CD8-positive, alpha-beta memory T cell (primary cell): ENCODE measurements around the gene ARAP2. TPM values are rescaled to one million over a fixed set of nuclear protein-coding genes. Genes with fewer than 3 reads are reported as not detected.

Source experiments
- CTCF ChIA-PET: fragments of 350-600 bp; sonication (Branson Sonifier 250); formaldehyde crosslinking; loops from one replicate; lab custom pipeline; 2021; ENCODE audit warnings: antibody characterized with exemption; lab: Charles Lee
- POLR2A ChIA-PET: fragments of 350-600 bp; sonication (Branson Sonifier 250); formaldehyde crosslinking; loops from one replicate; lab custom pipeline; 2021; ENCODE audit warnings: antibody characterized with exemption; lab: Charles Lee
- DNase-seq, 5 donors: peaks; one replicate each; pipeline versions ENCODE4 v3.0.0 to v3.0.0-alpha.2; 2020 to 2022; ENCODE audit warnings: mixed read lengths in 1 of 5
- H3K27ac ChIP-seq: one replicate; pipeline ENCODE4 v1.7.0; 2013; ENCODE audit warnings: low read depth, mild to moderate bottlenecking, low read length, moderate library complexity
- H3K27me3 ChIP-seq: 2 replicates; pipeline ENCODE4 v1.7.0; 2013; ENCODE audit warnings: low read length, mild to moderate bottlenecking; ENCODE audit not compliant: insufficient read depth, poor library complexity, severe bottlenecking
- H3K36me3 ChIP-seq: 2 replicates; pipeline ENCODE4 v1.7.0; 2013; ENCODE audit warnings: mild to moderate bottlenecking, low read length, moderate library complexity; ENCODE audit not compliant: insufficient read depth
- H3K4me1 ChIP-seq: 2 replicates; pipeline ENCODE4 v1.7.0; 2013; ENCODE audit warnings: mild to moderate bottlenecking, low read length, moderate library complexity; ENCODE audit not compliant: insufficient read depth
- H3K4me3 ChIP-seq: 2 replicates; pipeline ENCODE4 v1.7.0; 2013; ENCODE audit warnings: mild to moderate bottlenecking, low read length
- H3K9me3 ChIP-seq: 2 replicates; pipeline ENCODE4 v1.7.0; 2013; ENCODE audit warnings: mild to moderate bottlenecking, low read length
- H3K27ac Mint-ChIP-seq, 8 donors: one replicate each; pipeline ENCODE4 v1.8.0; 2020 to 2021; ENCODE audit warnings: mixed read lengths in 8 of 8, mild to moderate bottlenecking in 6 of 8, inconsistent platforms in 3 of 8, moderate library complexity in 3 of 8
- H3K27me3 Mint-ChIP-seq, 2 donors: one replicate each; pipeline ENCODE4 v1.8.0; 2020 to 2021; ENCODE audit warnings: mixed read lengths in 2 of 2, mild to moderate bottlenecking in 1 of 2, moderate library complexity in 1 of 2
- H3K36me3 Mint-ChIP-seq, 3 donors: one replicate each; pipeline ENCODE4 v1.8.0; 2020 to 2021; ENCODE audit warnings: mixed read lengths in 3 of 3, inconsistent platforms in 1 of 3, mild to moderate bottlenecking in 1 of 3
- H3K4me1 Mint-ChIP-seq, 3 donors: one replicate each; pipeline ENCODE4 v1.8.0; 2020 to 2021; ENCODE audit warnings: mixed read lengths in 3 of 3, inconsistent platforms in 1 of 3, mild to moderate bottlenecking in 1 of 3
- H3K4me3 Mint-ChIP-seq, 7 donors: one replicate each; pipeline ENCODE4 v1.8.0; 2020 to 2021; ENCODE audit warnings: mixed read lengths in 7 of 7, mild to moderate bottlenecking in 6 of 7, moderate library complexity in 4 of 7, inconsistent platforms in 2 of 7
- H3K9me3 Mint-ChIP-seq, 5 donors: one replicate each; pipeline ENCODE4 v1.8.0; 2020 to 2022; ENCODE audit warnings: mixed read lengths in 5 of 5, mild to moderate bottlenecking in 3 of 5, moderate library complexity in 2 of 5, inconsistent platforms in 1 of 5
- polyA plus RNA-seq: library from polyadenylated mRNA; unstranded; fragments of 300-500 nt; fragmentation: Illumina TruSeq; gene quantifications from one replicate; pipeline ENCODE4 v1.2.3, GENCODE V29; 2021
- total RNA-seq, 2 experiments: library from RNA; stranded (reverse); gene quantifications; one replicate each; pipeline ENCODE4 v1.2.3, GENCODE V29; 2021

The ARAP2 gene
- total and polyA plus RNA-seq, 3 experiments from 2014 or later: 44.2 to 49.9 (median 49.7) TPM

GRCh38 chr4:36255577-36255976 lies 11.3 kb upstream of the ARAP2 start:
- H3K27ac Mint-ChIP-seq: peak overlapping the region; percentile 61 to 97 (median 92)
- POLR2A ChIA-PET: interaction anchor here (1.0 to 5.9 kb wide), 4 partner anchors 8 to 30 kb away, joined by 3 to 62 read pairs (median 8); partner anchors contain the start of gene ARAP2
- Histone ChIP-seq H3K9me3 (no peaks in the 10 kb centered on the region), H3K4me3 (no peak overlapping the region), H3K4me1 (peaks cover 40% of the 10 kb centered on the region), H3K36me3 (no peaks in the 10 kb centered on the region), H3K27me3 (no peaks in the 10 kb centered on the region), H3K27ac (no peak overlapping the region)
- peak; percentile 46 to 90 (median 82) for DNase-seq
- no peaks in the 10 kb centered on the region for H3K27me3 Mint-ChIP-seq
- peak overlapping the region; percentile 38 to 85 (median 79) for H3K4me3 Mint-ChIP-seq
- H3K9me3 Mint-ChIP-seq: no peaks in the 10 kb centered on the region
- H3K4me1 Mint-ChIP-seq: peaks cover 57 to 64% (median 64%) of the 10 kb centered on the region in 3 donors
- H3K36me3 Mint-ChIP-seq: no peaks in the 10 kb centered on the region
- CTCF ChIA-PET: interaction anchor here (1.2 to 3.5 kb wide), 4 partner anchors 12 to 30 kb away, joined by 3 to 23 read pairs (median 5); partner anchors contain the start of gene ARAP2

GRCh38 chr4:36254371-36254770 lies 10.1 kb upstream of the ARAP2 start:
- Histone ChIP-seq H3K4me1 (peaks cover 40% of the 10 kb centered on the region), H3K27me3 (no peaks in the 10 kb centered on the region), H3K9me3 (no peaks in the 10 kb centered on the region), H3K27ac (no peak overlapping the region), H3K36me3 (no peaks in the 10 kb centered on the region), H3K4me3 (no peak overlapping the region)
- Mint-ChIP-seq H3K9me3 (no peaks in the 10 kb centered on the region), H3K27ac (peak overlapping the region; percentile 2 to 97 (median 81)), H3K4me1 (peaks cover 61 to 73% (median 64%) of the 10 kb centered on the region in 3 donors), H3K27me3 (no peaks in the 10 kb centered on the region), H3K36me3 (no peaks in the 10 kb centered on the region), H3K4me3 (peak overlapping the region in 5 of 7 donors; percentile 2 to 60 (median 27))
- ChIA-PET POLR2A (interaction anchor here (1.1 to 5.9 kb wide), 3 partner anchors 11 to 31 kb away, joined by 4 to 62 read pairs (median 12); partner anchors contain the start of gene ARAP2), CTCF (interaction anchor here (1.2 to 3.5 kb wide), 5 partner anchors 10 to 141 kb away, joined by 3 to 23 read pairs (median 5); partner anchors contain the start of gene ARAP2)
- no peak for DNase-seq

GRCh38 chr4:36251983-36252382 lies 7.7 kb upstream of the ARAP2 start:
- Mint-ChIP-seq H3K4me3 (peak overlapping the region in 5 of 7 donors; percentile 20 to 76 (median 60)), H3K9me3 (no peaks in the 10 kb centered on the region), H3K36me3 (no peaks in the 10 kb centered on the region), H3K4me1 (peaks cover 64 to 84% (median 67%) of the 10 kb centered on the region in 3 donors), H3K27me3 (no peaks in the 10 kb centered on the region), H3K27ac (peak overlapping the region in 6 of 8 donors; percentile 1 to 88 (median 74))
- no peak overlapping the region for H3K4me3 ChIP-seq
- H3K36me3 ChIP-seq: no peaks in the 10 kb centered on the region
- ChIA-PET POLR2A (interaction anchor here (5.9 kb wide), 1 partner anchor 9 kb away, joined by 62 read pairs; the partner anchor contains the start of gene ARAP2), CTCF (interaction anchor here (0.8 to 2.0 kb wide), 3 partner anchors 8 to 147 kb away, joined by 3 to 12 read pairs (median 10); partner anchors contain the start of gene ARAP2)
- DNase-seq: no peak
- H3K9me3 ChIP-seq: no peaks in the 10 kb centered on the region
- H3K27me3 ChIP-seq: no peaks in the 10 kb centered on the region
- peaks cover 40% of the 10 kb centered on the region for H3K4me1 ChIP-seq
- H3K27ac ChIP-seq: no peak overlapping the region

- Mint-ChIP-seq H3K4me1 (peaks cover 60 to 79% (median 64%) of the 10 kb centered on the region in 3 donors), H3K36me3 (peaks cover 0 to 3% (median 0%) of the 10 kb centered on the region in 3 donors), H3K9me3 (no peaks in the 10 kb centered on the region), H3K4me3 (peak overlapping the region in 1 of 7 donors; percentile 5), H3K27ac (peak overlapping the region in 3 of 8 donors; percentile 23 to 77 (median 33)), H3K27me3 (no peaks in the 10 kb centered on the region)
- CTCF ChIA-PET: no interaction called here
- DNase-seq: no peak
- H3K27me3 ChIP-seq: no peaks in the 10 kb centered on the region
- no peaks in the 10 kb centered on the region for H3K36me3 ChIP-seq
- H3K27ac ChIP-seq: no peak overlapping the region
- POLR2A ChIA-PET: no interaction called here
- no peak overlapping the region for H3K4me3 ChIP-seq
- peaks cover 28% of the 10 kb centered on the region for H3K4me1 ChIP-seq
- no peaks in the 10 kb centered on the region for H3K9me3 ChIP-seq
These were observed 5.3 kb upstream of the ARAP2 start for GRCh38 chr4:36249610-36250009.

GRCh38 chr4:36243355-36244256 lies 708 bp downstream of the ARAP2 start:
- H3K4me1 ChIP-seq: peaks cover 33% of the 10 kb centered on the region
- no peaks in the 10 kb centered on the region for H3K27me3 Mint-ChIP-seq
- peak overlapping the region; percentile 78 to 98 (median 94) for H3K27ac Mint-ChIP-seq
- H3K36me3 Mint-ChIP-seq: peaks cover 0 to 31% (median 3%) of the 10 kb centered on the region in 3 donors
- no peaks in the 10 kb centered on the region for H3K36me3 ChIP-seq
- peak in 2 of 5 donors; percentile 54 to 65 for DNase-seq
- peak overlapping the region; percentile 87 to 97 (median 92) for H3K4me3 Mint-ChIP-seq
- H3K9me3 Mint-ChIP-seq: no peaks in the 10 kb centered on the region
- peaks cover 57 to 61% (median 60%) of the 10 kb centered on the region in 3 donors for H3K4me1 Mint-ChIP-seq
- H3K9me3 ChIP-seq: no peaks in the 10 kb centered on the region
- H3K4me3 ChIP-seq: peak overlapping the region; percentile 85
- CTCF ChIA-PET: interaction anchor here (0.8 to 4.0 kb wide), 25 partner anchors 9 to 156 kb away, joined by 3 to 27 read pairs (median 4); partner anchors contain the start of gene DTHD1
- POLR2A ChIA-PET: interaction anchor here (0.6 to 4.9 kb wide), 19 partner anchors 10 to 1440 kb away, joined by 3 to 62 read pairs (median 4); partner anchors contain the start of gene DTHD1
- H3K27me3 ChIP-seq: no peaks in the 10 kb centered on the region
- peak overlapping the region; percentile 91 for H3K27ac ChIP-seq

GRCh38 chr4:36242629-36243354 lies 1.5 kb downstream of the ARAP2 start:
- peak overlapping the region; percentile 87 to 97 (median 92) for H3K4me3 Mint-ChIP-seq
- H3K27me3 Mint-ChIP-seq: no peaks in the 10 kb centered on the region
- Histone ChIP-seq H3K27ac (peak overlapping the region; percentile 91), H3K4me3 (peak overlapping the region; percentile 85), H3K36me3 (no peaks in the 10 kb centered on the region), H3K9me3 (no peaks in the 10 kb centered on the region), H3K27me3 (no peaks in the 10 kb centered on the region), H3K4me1 (peaks cover 41% of the 10 kb centered on the region)
- peak overlapping the region; percentile 78 to 98 (median 94) for H3K27ac Mint-ChIP-seq
- ChIA-PET CTCF (interaction anchor here (1.1 to 4.0 kb wide), 15 partner anchors 10 to 157 kb away, joined by 3 to 27 read pairs (median 5); partner anchors contain the start of gene DTHD1), POLR2A (interaction anchor here (0.6 to 4.9 kb wide), 12 partner anchors 10 to 1451 kb away, joined by 3 to 62 read pairs (median 4); partner anchors contain the start of gene DTHD1)
- H3K4me1 Mint-ChIP-seq: peaks cover 64 to 68% (median 66%) of the 10 kb centered on the region in 3 donors
- DNase-seq: peak in 1 of 5 donors; percentile 17
- no peaks in the 10 kb centered on the region for H3K9me3 Mint-ChIP-seq
- peaks cover 5 to 39% (median 8%) of the 10 kb centered on the region in 3 donors for H3K36me3 Mint-ChIP-seq

GRCh38 chr4:36241771-36242170 lies 2.5 kb downstream of the ARAP2 start:
- peak overlapping the region; percentile 78 to 98 (median 94) for H3K27ac Mint-ChIP-seq
- peaks cover 69 to 74% (median 70%) of the 10 kb centered on the region in 3 donors for H3K4me1 Mint-ChIP-seq
- peak overlapping the region; percentile 87 to 97 (median 92) for H3K4me3 Mint-ChIP-seq
- Histone ChIP-seq H3K4me3 (peak overlapping the region; percentile 85), H3K4me1 (peaks cover 49% of the 10 kb centered on the region), H3K27ac (peak overlapping the region; percentile 91), H3K9me3 (no peaks in the 10 kb centered on the region), H3K27me3 (no peaks in the 10 kb centered on the region), H3K36me3 (peaks cover 4% of the 10 kb centered on the region)
- peaks cover 6 to 50% (median 14%) of the 10 kb centered on the region in 3 donors for H3K36me3 Mint-ChIP-seq
- CTCF ChIA-PET: interaction anchor here (4.0 kb wide), 1 partner anchor 49 kb away, joined by 20 read pairs; no protein-coding TSS in a partner anchor
- peak in 2 of 5 donors; percentile 55 to 61 for DNase-seq
- POLR2A ChIA-PET: interaction anchor here (0.5 to 4.9 kb wide), 6 partner anchors 12 to 88 kb away, joined by 3 to 62 read pairs (median 3); no protein-coding TSS in a partner anchor
- no peaks in the 10 kb centered on the region for H3K9me3 Mint-ChIP-seq
- no peaks in the 10 kb centered on the region for H3K27me3 Mint-ChIP-seq
